H1 (cell line): ENCODE data around the gene RAB31. TPM values are rescaled to one million over a fixed set of nuclear protein-coding genes. Genes with fewer than 3 reads are reported as not detected.
A peak's percentile ranks its signal among the peaks of the same experiment; 100 is the strongest.

Experiments used
- CTCF ChIA-PET: fragments of 300-600 bp; sonication (Branson Sonifier 250); formaldehyde crosslinking; loops from one replicate; lab custom pipeline; 2021; ENCODE audit not compliant: partially characterized antibody; lab: Charles Lee
- POLR2A ChIA-PET: fragments of 300-600 bp; sonication (Branson Sonifier 250); formaldehyde crosslinking; loops from one replicate; lab custom pipeline; 2021; ENCODE audit warnings: inconsistent platforms; ENCODE audit not compliant: partially characterized antibody; lab: Charles Lee
- DNase-seq, 2 experiments: peaks; one replicate each; pipeline versions ENCODE4 v3.0.0 to v3.0.0-alpha.2; 2010 to 2022; ENCODE audit warnings: low spot score in 2 of 2, low read depth in 1 of 2, mixed read lengths in 1 of 2
- FAIRE-seq: peaks from 2 replicates; lab custom pipeline; 2011; peaks lifted over from hg19 to GRCh38; lab: Jason Lieb, UNC
- H2AFZ ChIP-seq: 2 replicates; pipeline ENCODE4 v1.8.1; 2012; ENCODE audit warnings: low read length, inconsistent platforms
- H2AK5ac ChIP-seq: 2 replicates; pipeline ENCODE4 v1.6.1; 2013; ENCODE audit warnings: low read depth, low read length
- H2BK120ac ChIP-seq: replicated peaks from 2 replicates; pipeline ENCODE3; 2013; ENCODE audit warnings: low read depth, low read length, inconsistent platforms
- H2BK12ac ChIP-seq: 2 replicates; pipeline ENCODE4 v1.6.1; 2013; ENCODE audit warnings: low read depth, low read length
- H2BK15ac ChIP-seq: 2 replicates; pipeline ENCODE4 v1.6.1; 2013; ENCODE audit warnings: low read length
- H2BK20ac ChIP-seq: 2 replicates; pipeline ENCODE4 v1.6.1; 2013; ENCODE audit warnings: low read length
- H2BK5ac ChIP-seq: 2 replicates; pipeline ENCODE4 v1.6.1; 2013; ENCODE audit warnings: low read depth, low read length
- H3K14ac ChIP-seq: 2 replicates; pipeline ENCODE4 v1.6.1; 2013; ENCODE audit warnings: inconsistent platforms; ENCODE audit not compliant: insufficient read length
- H3K18ac ChIP-seq: 2 replicates; pipeline ENCODE4 v1.6.1; 2013; ENCODE audit warnings: low read length; ENCODE audit errors: extremely low read depth
- H3K23ac ChIP-seq: 2 replicates; pipeline ENCODE4 v1.6.1; 2013; ENCODE audit warnings: inconsistent platforms; ENCODE audit not compliant: insufficient read length
- H3K23me2 ChIP-seq: 2 replicates; pipeline ENCODE4 v1.6.1; 2013; ENCODE audit warnings: low read depth, low read length
- H3K27ac ChIP-seq: 2 replicates; pipeline ENCODE4 v1.6.1; 2011; ENCODE audit warnings: low read depth, low read length, inconsistent platforms
- H3K27me3 ChIP-seq, 4 experiments: replicated peaks in 1 of 4; 1 replicate in 1 of 4; 2 replicates in 3 of 4; pipeline versions ENCODE4 v1.6.1 to v1.8.1; 2011 to 2013; ENCODE audit warnings: low read length in 3 of 4, mild to moderate bottlenecking in 3 of 4, inconsistent platforms in 2 of 4, mixed read lengths in 2 of 4, moderate library complexity in 1 of 4; ENCODE audit not compliant: control insufficient read depth in 3 of 4, insufficient read depth in 3 of 4; ENCODE audit errors: extremely low read depth in 1 of 4
- H3K36me3 ChIP-seq, 4 experiments: 2 replicates each; pipeline versions ENCODE4 v1.6.1 to v1.8.1; 2011 to 2013; ENCODE audit warnings: mild to moderate bottlenecking in 4 of 4, low read length in 3 of 4, moderate library complexity in 2 of 4, control low read depth in 1 of 4, inconsistent platforms in 1 of 4; ENCODE audit not compliant: insufficient read depth in 4 of 4, control insufficient read depth in 2 of 4
- H3K4ac ChIP-seq: replicated peaks from 2 replicates; pipeline ENCODE3; 2013; ENCODE audit warnings: low read length, low read depth, mixed read lengths, inconsistent platforms; ENCODE audit not compliant: insufficient read length
- H3K4me1 ChIP-seq, 4 experiments: replicated peaks in 1 of 4; 1 replicate in 1 of 4; 2 replicates in 3 of 4; pipeline versions ENCODE4 v1.6.1 to v1.8.1; 2011 to 2013; ENCODE audit warnings: low read length in 3 of 4, inconsistent platforms in 2 of 4, mixed read lengths in 1 of 4; ENCODE audit not compliant: insufficient read depth in 4 of 4, control insufficient read depth in 3 of 4
- H3K4me2 ChIP-seq, 2 experiments: 2 replicates each; pipeline versions ENCODE4 v1.6.1 to v1.8.1; 2011 to 2013; ENCODE audit warnings: low read depth in 2 of 2, low read length in 2 of 2, control low read depth in 1 of 2, inconsistent platforms in 1 of 2, mild to moderate bottlenecking in 1 of 2; ENCODE audit not compliant: insufficient read depth in 1 of 2
- H3K4me3 ChIP-seq, 4 experiments: fragments of 200-600, 300-600 bp in 1 of 4; sonication (generic), shearing (Covaris generic), sonication (Bioruptor Twin) in 1 of 4; 2 replicates each; pipeline versions ENCODE4 v1.5.1 to v1.8.1; 2011 to 2016; ENCODE audit warnings: low read length in 4 of 4, low read depth in 3 of 4, control low read depth in 2 of 4, inconsistent platforms in 2 of 4, mild to moderate bottlenecking in 2 of 4, mixed read lengths in 1 of 4, moderate library complexity in 1 of 4; ENCODE audit not compliant: insufficient read depth in 2 of 4; ENCODE audit errors: extremely low read depth in 1 of 4
- H3K56ac ChIP-seq: replicated peaks from 2 replicates; pipeline ENCODE3; 2013; ENCODE audit warnings: low read depth, mild to moderate bottlenecking, mixed read lengths, low read length, inconsistent platforms; ENCODE audit not compliant: insufficient read length
- H3K79me1 ChIP-seq: 2 replicates; pipeline ENCODE4 v1.6.1; 2013; ENCODE audit warnings: low read depth, low read length, control low read depth
- H3K79me2 ChIP-seq, 2 experiments: 2 replicates each; pipeline versions ENCODE4 v1.6.1 to v1.8.1; 2012 to 2013; ENCODE audit warnings: low read length in 2 of 2, mild to moderate bottlenecking in 2 of 2, inconsistent platforms in 1 of 2; ENCODE audit not compliant: insufficient read depth in 2 of 2, control insufficient read depth in 1 of 2
- H3K9ac ChIP-seq, 4 experiments: replicated peaks in 1 of 4; 1 replicate in 1 of 4; 2 replicates in 3 of 4; pipeline versions ENCODE4 v1.6.1 to v1.8.1; 2011 to 2013; ENCODE audit warnings: low read depth in 3 of 4, low read length in 3 of 4, control low read depth in 2 of 4, mild to moderate bottlenecking in 2 of 4, moderate library complexity in 2 of 4, inconsistent platforms in 1 of 4; ENCODE audit errors: extremely low read depth in 1 of 4
- H3K9me3 ChIP-seq, 2 experiments: 2 replicates each; pipeline versions ENCODE4 v1.6.1 to v1.8.1; 2012 to 2013; ENCODE audit warnings: mild to moderate bottlenecking in 2 of 2, moderate library complexity in 2 of 2, control low read depth in 1 of 2, inconsistent platforms in 1 of 2, low read depth in 1 of 2, low read length in 1 of 2, mixed read lengths in 1 of 2; ENCODE audit not compliant: insufficient read depth in 2 of 2
- H4K20me1 ChIP-seq, 2 experiments: replicated peaks in 1 of 2; 2 replicates each; pipeline versions ENCODE3 to v1.8.1; 2011 to 2013; ENCODE audit warnings: inconsistent platforms in 2 of 2, low read length in 2 of 2, mild to moderate bottlenecking in 1 of 2; ENCODE audit not compliant: insufficient read depth in 2 of 2, control insufficient read depth in 1 of 2
- H4K5ac ChIP-seq: 2 replicates; pipeline ENCODE4 v1.6.1; 2013; ENCODE audit warnings: low read length, low read depth, mixed read lengths, inconsistent platforms; ENCODE audit not compliant: insufficient read length
- H4K8ac ChIP-seq: 2 replicates; pipeline ENCODE4 v1.8.0; 2013; ENCODE audit warnings: mild to moderate bottlenecking, moderate library complexity, low read length, inconsistent platforms; ENCODE audit not compliant: insufficient read depth; ENCODE audit errors: extremely low read depth
- H4K91ac ChIP-seq: replicated peaks from 2 replicates; pipeline ENCODE3; 2013; ENCODE audit warnings: low read length, mixed read lengths, inconsistent platforms; ENCODE audit not compliant: insufficient read length
- EGR1 ChIP-seq: IDR thresholded peaks from 2 replicates; pipeline ENCODE4 v1.6.1; 2011; ENCODE audit warnings: low read depth, low read length, borderline replicate concordance
- EP300 ChIP-seq, 2 experiments: IDR thresholded peaks; 1 replicate in 1 of 2; 2 replicates in 1 of 2; pipeline ENCODE4 v1.6.1; 2011 to 2012; ENCODE audit warnings: low read depth in 2 of 2, low read length in 2 of 2, mild to moderate bottlenecking in 2 of 2, borderline replicate concordance in 1 of 2, inconsistent platforms in 1 of 2, moderate library complexity in 1 of 2
- JUND ChIP-seq: IDR thresholded peaks from 2 replicates; pipeline ENCODE4 v1.6.1; 2011; ENCODE audit warnings: mild to moderate bottlenecking, improper control_type of control experiment, low read length
- KDM1A ChIP-seq: fragments of 200-600, 300-600 bp; sonication (generic); IDR thresholded peaks from 2 replicates; pipeline ENCODE4 v1.7.1; 2016; ENCODE audit warnings: mild to moderate bottlenecking, low read length, borderline replicate concordance
- MAFK ChIP-seq: IDR thresholded peaks from 2 replicates; pipeline ENCODE4 v1.6.1; 2012; ENCODE audit warnings: low read depth, mild to moderate bottlenecking, improper control_type of control experiment, low read length
- RAD21 ChIP-seq, 2 experiments: IDR thresholded peaks in 1 of 2; conservative IDR thresholded peaks in 1 of 2; 2 replicates each; pipeline ENCODE4 v1.6.1; 2011; ENCODE audit warnings: low read depth in 2 of 2, low read length in 2 of 2, improper control_type of control experiment in 1 of 2, inconsistent platforms in 1 of 2, mild to moderate bottlenecking in 1 of 2, moderate library complexity in 1 of 2
- RNF2 ChIP-seq: fragments of 200-900, 300-1000 bp; sonication (generic); IDR thresholded peaks from 2 replicates; pipeline ENCODE4 v1.7.1; 2016; ENCODE audit warnings: borderline replicate concordance, low read depth, mild to moderate bottlenecking, antibody characterized with exemption, low read length; ENCODE audit not compliant: poor library complexity, severe bottlenecking; ENCODE audit errors: missing control alignments
- SP1 ChIP-seq: IDR thresholded peaks from 2 replicates; pipeline ENCODE4 v1.6.1; 2011; ENCODE audit warnings: low read depth, low read length
- TBP ChIP-seq: IDR thresholded peaks from 2 replicates; pipeline ENCODE4 v1.6.1; 2011; ENCODE audit warnings: low read depth, low read length, improper control_type of control experiment
- TEAD4 ChIP-seq: IDR thresholded peaks from 2 replicates; pipeline ENCODE4 v1.6.1; 2012; ENCODE audit warnings: low read depth, low read length, inconsistent platforms, mixed read lengths
- YY1 ChIP-seq: IDR thresholded peaks from 2 replicates; pipeline ENCODE4 v1.6.1; 2011; ENCODE audit warnings: low read depth, mild to moderate bottlenecking, low read length
- WGBS, 2 experiments: shearing (Covaris generic) in 1 of 2; methylation state at CpG; one replicate each; pipeline versions ENCODE4 v1.1.6 to v1.1.7; 2013 to 2015; ENCODE audit warnings: low lambda C conversion rate in 2 of 2, mixed read lengths in 2 of 2, inconsistent platforms in 1 of 2, low coverage in 1 of 2, missing lambda C conversion rate in 1 of 2; ENCODE audit not compliant: insufficient replicate concordance in 2 of 2, insufficient coverage in 1 of 2, insufficient read length in 1 of 2; ENCODE audit errors: extremely low coverage in 1 of 2, missing lambda C conversion rate in 1 of 2; 5-methylcytosine and 5-hydroxymethylcytosine counted together
- polyA plus RNA-seq, 7 experiments: library from polyadenylated mRNA; depleted of rRNA in 3 of 7; stranded (reverse) in 5 of 7; unstranded in 2 of 7; fragments of >200 nt in 5 of 7; fragments of 200-250 nt in 2 of 7; gene quantifications; 1 replicate in 5 of 7; 2 replicates in 1 of 7; 4 replicates in 1 of 7; pipeline versions ENCODE4 v1.2.1 to v1.2.3, GENCODE V29; 2011 to 2013; ENCODE audit warnings: missing spikeins in 2 of 7, mixed read lengths in 2 of 7
- total RNA-seq: library from RNA; stranded (reverse); fragmentation: NEBNext Ultra II Directional; extraction: Animal tissue kit (Norgen Biotek cat#: 25700); gene quantifications from 2 replicates; pipeline ENCODE4 v1.2.1, GENCODE V29; 2021

RAB31 gene
- total and polyA plus RNA-seq, 2 of the 8 experiments (the other 6 are each of a cell fraction or from before 2014, with no cell fraction given): 15.2 to 40.9 TPM

- H3K14ac ChIP-seq: no peak overlapping the region
- no peak overlapping the region for H2BK120ac ChIP-seq
- no peaks in the 10 kb centered on the region for H3K23me2 ChIP-seq
- H3K4me1 ChIP-seq: peaks cover 13 to 37% (median 15%) of the 10 kb centered on the region in 4 experiments
- no peak overlapping the region for H4K8ac ChIP-seq
- H2AFZ ChIP-seq: no peak overlapping the region
- no peaks in the 10 kb centered on the region for H4K20me1 ChIP-seq
- H3K79me1 ChIP-seq: no peaks in the 10 kb centered on the region
- H3K4ac ChIP-seq: peak overlapping the region; percentile 4
- H3K9me3 ChIP-seq: no peaks in the 10 kb centered on the region
- H4K5ac ChIP-seq: peak overlapping the region; percentile 32
- peak overlapping the region; percentile 26 for H3K18ac ChIP-seq
- no peak overlapping the region; the same call in 1 of the 2 replicates for H2AK5ac ChIP-seq
- H3K36me3 ChIP-seq: no peaks in the 10 kb centered on the region
- no peak overlapping the region for H3K23ac ChIP-seq
- FAIRE-seq (peak; percentile 95), DNase-seq (peak in 1 of 2 experiments; percentile 46)
- peak overlapping the region; percentile 36 to 41 for H3K4me2 ChIP-seq
- CTCF ChIA-PET: interaction anchor here (0.7 kb wide), 1 partner anchor 146 kb away, joined by 3 read pairs; no protein-coding TSS in a partner anchor
- peak overlapping the region; percentile 68; the same call in 1 of the 2 replicates for H2BK15ac ChIP-seq
- peak overlapping the region; percentile 54 for H2BK5ac ChIP-seq
- H2BK12ac ChIP-seq: peak overlapping the region; percentile 89
- no peaks in the 10 kb centered on the region; a peak in 1 of 7 replicates for H3K27me3 ChIP-seq
- H3K56ac ChIP-seq: no peak overlapping the region
- peak overlapping the region in 1 of 4 experiments; percentile 33; a peak in 1 of 8 replicates for H3K4me3 ChIP-seq
- 54% methylated on average over 11 of the region's 11 CpGs; no CpG with 5 or more reads in 1 of the 2 experiments for WGBS, 2 experiments
- no peak overlapping the region for H4K91ac ChIP-seq
- H2BK20ac ChIP-seq: 0 out of 2 replicates have a peak overlapping the region, but pooled peaks have one; percentile 63
- POLR2A ChIA-PET: interaction anchor here (1.9 kb wide), 1 partner anchor 11 kb away, joined by 5 read pairs; no protein-coding TSS in a partner anchor
- no peak overlapping the region; a peak in 1 of 7 replicates for H3K9ac ChIP-seq
- H3K79me2 ChIP-seq: no peaks in the 10 kb centered on the region
- H3K27ac ChIP-seq: peak overlapping the region; percentile 63
- TF ChIP-seq RAD21 (IDR thresholded peaks at IDR 0.05 in 1 of 2, conservative IDR thresholded peaks at IDR 0.05 in 1 of 2; ENCODE audit: low read depth in 2 of 2, low read length in 2 of 2): no peak
- TF ChIP-seq TEAD4: peak; percentile 68; the same call in 1 of the 2 replicates
- peak; percentile 26; the same call in 1 of the 2 replicates for TF ChIP-seq YY1
- 0 out of 2 replicates have a peak, but pooled peaks have one; percentile 11 for TF ChIP-seq TBP
- no peak for TF ChIP-seq MAFK
- no peak for TF ChIP-seq EGR1
- no peak for TF ChIP-seq RNF2
- TF ChIP-seq SP1: peak; percentile 69
- TF ChIP-seq JUND: no peak
- TF ChIP-seq KDM1A: no peak
- no peak for TF ChIP-seq EP300 (IDR thresholded peaks at IDR 0.05; ENCODE audit: borderline replicate concordance in 1 of 2, low read depth in 2 of 2, low read length in 2 of 2)
Observed at GRCh38 chr18:9835113-9835755, 127.1 kb downstream of the RAB31 start.
